ENCODE data around the gene CYRIA. TPM values are rescaled to one million over a fixed set of nuclear protein-coding genes. Genes with fewer than 3 reads are reported as not detected.

Gene CYRIA
- total RNA-seq, 3 donors from 2014 or later (not counting 1 experiment from before 2014, with no cell fraction given), result 37.4 to 54.8 (median 38.5) TPM

GRCh38 chr2:16635791-16636699 lies 29.6 kb downstream of the CYRIA start:
- WGBS (ENCODE audit: insufficient coverage), result 54% methylated on average over 15 of the region's 15 CpGs

GRCh38 chr2:16633621-16634430 lies 31.8 kb downstream of the CYRIA start:
- Mint-ChIP-seq H3K27ac (peak overlapping the region in 1 of 2 donors; percentile 45), H3K36me3 (no peaks in the 10 kb centered on the region), H3K27me3 (ENCODE audit: low read depth in 2 of 2) (no peaks in the 10 kb centered on the region), H3K4me3 (no peak overlapping the region), H3K4me1 (peaks cover 96 to 99% of the 10 kb centered on the region in 2 donors), H3K9me3 (no peaks in the 10 kb centered on the region)
- DNase-seq (no peak), ATAC-seq (no peak)
- TF ChIP-seq, protein P1, sequence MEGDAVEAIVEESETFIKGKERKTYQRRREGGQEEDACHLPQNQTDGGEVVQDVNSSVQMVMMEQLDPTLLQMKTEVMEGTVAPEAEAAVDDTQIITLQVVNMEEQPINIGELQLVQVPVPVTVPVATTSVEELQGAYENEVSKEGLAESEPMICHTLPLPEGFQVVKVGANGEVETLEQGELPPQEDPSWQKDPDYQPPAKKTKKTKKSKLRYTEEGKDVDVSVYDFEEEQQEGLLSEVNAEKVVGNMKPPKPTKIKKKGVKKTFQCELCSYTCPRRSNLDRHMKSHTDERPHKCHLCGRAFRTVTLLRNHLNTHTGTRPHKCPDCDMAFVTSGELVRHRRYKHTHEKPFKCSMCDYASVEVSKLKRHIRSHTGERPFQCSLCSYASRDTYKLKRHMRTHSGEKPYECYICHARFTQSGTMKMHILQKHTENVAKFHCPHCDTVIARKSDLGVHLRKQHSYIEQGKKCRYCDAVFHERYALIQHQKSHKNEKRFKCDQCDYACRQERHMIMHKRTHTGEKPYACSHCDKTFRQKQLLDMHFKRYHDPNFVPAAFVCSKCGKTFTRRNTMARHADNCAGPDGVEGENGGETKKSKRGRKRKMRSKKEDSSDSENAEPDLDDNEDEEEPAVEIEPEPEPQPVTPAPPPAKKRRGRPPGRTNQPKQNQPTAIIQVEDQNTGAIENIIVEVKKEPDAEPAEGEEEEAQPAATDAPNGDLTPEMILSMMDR (IDR thresholded peaks at IDR 0.05), result no peak
- Histone ChIP-seq H3K9me3 (ENCODE audit: control insufficient read depth, insufficient read depth, low read length) (peaks cover 5% of the 10 kb centered on the region), H3K27ac (ENCODE audit: low read length) (no peak overlapping the region), H3K27me3 (ENCODE audit: control insufficient read depth, insufficient read depth, low read length) (no peaks in the 10 kb centered on the region), H3K4me3 (ENCODE audit: low read length) (no peak overlapping the region), H3K4me1 (ENCODE audit: control insufficient read depth, insufficient read depth, low read length) (peaks cover 78% of the 10 kb centered on the region), H3K36me3 (ENCODE audit: control insufficient read depth, insufficient read depth, low read length) (peaks cover 6% of the 10 kb centered on the region)
- WGBS (ENCODE audit: insufficient coverage), result 87% methylated on average over 7 of the region's 7 CpGs
- intact Hi-C loops (cut with micrococcal nuclease), result no loop called here

More at GRCh38 chr2:16635791-16636699, 29.6 kb downstream of the CYRIA start:
- Histone ChIP-seq H3K4me1 (ENCODE audit: control insufficient read depth, insufficient read depth, low read length) (peaks cover 73% of the 10 kb centered on the region), H3K27ac (ENCODE audit: low read length) (no peak overlapping the region), H3K4me3 (ENCODE audit: low read length) (no peak overlapping the region), H3K27me3 (ENCODE audit: control insufficient read depth, insufficient read depth, low read length) (no peaks in the 10 kb centered on the region), H3K9me3 (ENCODE audit: control insufficient read depth, insufficient read depth, low read length) (peaks cover 5% of the 10 kb centered on the region), H3K36me3 (ENCODE audit: control insufficient read depth, insufficient read depth, low read length) (peaks cover 6% of the 10 kb centered on the region)
- Mint-ChIP-seq H3K27me3 (ENCODE audit: low read depth in 2 of 2) (no peaks in the 10 kb centered on the region), H3K27ac (peak overlapping the region; percentile 67 to 81), H3K36me3 (no peaks in the 10 kb centered on the region), H3K4me1 (peaks cover 85 to 91% of the 10 kb centered on the region in 2 donors), H3K4me3 (peak overlapping the region; percentile 65), H3K9me3 (no peaks in the 10 kb centered on the region)
- ATAC-seq (peak; percentile 61 to 65 (median 63)), DNase-seq (peak in 1 of 2 donors; percentile 29)
- TF ChIP-seq, protein P1 (IDR thresholded peaks at IDR 0.05), result no peak
- intact Hi-C loops (cut with micrococcal nuclease), result loop anchor here (1.0 kb wide), 1 partner anchor 15 kb away; no protein-coding TSS in a partner anchor

GRCh38 chr2:16632598-16632997 lies 33.0 kb downstream of the CYRIA start:
- H3K27me3 ChIP-seq (ENCODE audit: control insufficient read depth, insufficient read depth, low read length), result no peaks in the 10 kb centered on the region
- intact Hi-C loops (cut with micrococcal nuclease), result no loop called here

More at GRCh38 chr2:16632598-16632997, 33.0 kb downstream of the CYRIA start:
- no peak overlapping the region for H3K4me3 ChIP-seq (ENCODE audit: low read length)
- Mint-ChIP-seq H3K27ac (peak overlapping the region; percentile 13 to 45), H3K4me1 (peaks cover 96 to 99% of the 10 kb centered on the region in 2 donors), H3K4me3 (no peak overlapping the region), H3K27me3 (ENCODE audit: low read depth in 2 of 2) (no peaks in the 10 kb centered on the region), H3K36me3 (no peaks in the 10 kb centered on the region), H3K9me3 (no peaks in the 10 kb centered on the region)
- ATAC-seq, result no peak
- DNase-seq, result no peak
- TF ChIP-seq, protein P1 (IDR thresholded peaks at IDR 0.05), result no peak
- no peaks in the 10 kb centered on the region for H3K36me3 ChIP-seq (ENCODE audit: control insufficient read depth, insufficient read depth, low read length)
- peaks cover 80% of the 10 kb centered on the region for H3K4me1 ChIP-seq (ENCODE audit: control insufficient read depth, insufficient read depth, low read length)
- H3K9me3 ChIP-seq (ENCODE audit: control insufficient read depth, insufficient read depth, low read length), result no peaks in the 10 kb centered on the region
- 97% methylated on average over 5 of the region's 7 CpGs for WGBS (ENCODE audit: insufficient coverage)
- no peak overlapping the region for H3K27ac ChIP-seq (ENCODE audit: low read length)

Data from natural killer cell (primary cell).